Right renal pelvis (tissue), 4 donors: ENCODE data around the gene SYNJ2. TPM values are rescaled to one million over a fixed set of nuclear protein-coding genes. Genes with fewer than 3 reads are reported as not detected.

Experiments used
- DNase-seq, 4 donors: peaks; one replicate each; pipeline ENCODE4 v3.0.0-alpha.2; 2013; ENCODE audit warnings: low read depth in 4 of 4, low spot score in 3 of 4, missing footprints in 1 of 4
- polyA plus RNA-seq, 4 donors: library from polyadenylated mRNA; unstranded; fragments of 120-200 nt; gene quantifications; one replicate each; pipeline ENCODE4 v1.2.1, GENCODE V29; 2013; ENCODE audit not compliant: insufficient read length in 4 of 4

The SYNJ2 gene
- polyA plus RNA-seq, 4 donors, result 10.2 to 13.0 (median 10.6) TPM

GRCh38 chr6:158024566-158025297 lies 43.1 kb downstream of the SYNJ2 start:
- no peak for DNase-seq

GRCh38 chr6:158026054-158026900 lies 44.6 kb downstream of the SYNJ2 start:
- DNase-seq, result no peak

GRCh38 chr6:158026901-158027589 lies 45.4 kb downstream of the SYNJ2 start:
- DNase-seq, result no peak

GRCh38 chr6:158027590-158028285 lies 46.1 kb downstream of the SYNJ2 start:
- no peak for DNase-seq

GRCh38 chr6:158028421-158028820 lies 46.8 kb downstream of the SYNJ2 start:
- DNase-seq, result no peak

- DNase-seq, result no peak
Observed at GRCh38 chr6:158028876-158029275, 47.2 kb downstream of the SYNJ2 start.

GRCh38 chr6:158029668-158030230 lies 48.1 kb downstream of the SYNJ2 start:
- no peak for DNase-seq

GRCh38 chr6:158030380-158031300 lies 49.0 kb downstream of the SYNJ2 start:
- DNase-seq, result no peak

- DNase-seq, result peak in 1 of 4 donors; percentile 38
Observed at GRCh38 chr6:158031381-158032353, 50.0 kb downstream of the SYNJ2 start.

- DNase-seq, result no peak
Observed at GRCh38 chr6:158032354-158032733, 50.7 kb downstream of the SYNJ2 start.

GRCh38 chr6:158033077-158033750 lies 51.6 kb downstream of the SYNJ2 start:
- no peak for DNase-seq

GRCh38 chr6:158033751-158034702 lies 52.4 kb downstream of the SYNJ2 start:
- no peak for DNase-seq

- no peak for DNase-seq
Observed at GRCh38 chr6:158036261-158036660, 54.6 kb downstream of the SYNJ2 start.

GRCh38 chr6:158037021-158037420 lies 55.4 kb downstream of the SYNJ2 start:
- no peak for DNase-seq

GRCh38 chr6:158037771-158038170 lies 56.1 kb downstream of the SYNJ2 start:
- DNase-seq, result no peak
